MM.1S (cell line): ENCODE results near the gene ZNF546.

Experiments used
- DNase-seq: peaks from one replicate; pipeline ENCODE4 v3.0.0-alpha.2; 2015
- H2AFZ ChIP-seq: fragments of 300-600 bp; sonication (generic); 2 replicates; pipeline ENCODE4 v1.6.0; 2016; ENCODE audit warnings: antibody characterized with exemption, low read length
- H3F3A ChIP-seq: fragments of 300-600 bp; sonication (generic); 2 replicates; pipeline ENCODE4 v1.6.1; 2016; ENCODE audit warnings: mild to moderate bottlenecking, antibody characterized with exemption, low read length, moderate library complexity, mixed read lengths; ENCODE audit not compliant: insufficient read depth
- H3K27ac ChIP-seq: fragments of 300-600 bp; sonication (generic); 2 replicates; pipeline ENCODE4 v1.5.1; 2016; ENCODE audit warnings: mild to moderate bottlenecking, low read length
- H3K27me3 ChIP-seq: fragments of 300-600 bp; sonication (generic); replicated peaks from 2 replicates; pipeline ENCODE4 v1.6.0; 2016; ENCODE audit warnings: low read length; ENCODE audit not compliant: insufficient read depth
- H3K36me3 ChIP-seq: fragments of 300-600 bp; sonication (generic); replicated peaks from 2 replicates; pipeline ENCODE4 v1.6.1; 2016; ENCODE audit warnings: mild to moderate bottlenecking, low read length, mixed read lengths; ENCODE audit not compliant: insufficient read depth
- H3K4me1 ChIP-seq: fragments of 300-600 bp; sonication (generic); 2 replicates; pipeline ENCODE4 v1.6.1; 2016; ENCODE audit warnings: low read length, mixed read lengths
- H3K4me2 ChIP-seq: fragments of 300-600 bp; sonication (generic); 2 replicates; pipeline ENCODE4 v1.6.0; 2016; ENCODE audit warnings: low read depth, low read length
- H3K4me3 ChIP-seq: fragments of 300-600 bp; sonication (generic); 2 replicates; pipeline ENCODE4 v1.5.1; 2016; ENCODE audit warnings: low read length, mixed read lengths
- H3K79me2 ChIP-seq: fragments of 300-600 bp; sonication (generic); 2 replicates; pipeline ENCODE4 v1.6.1; 2016; ENCODE audit warnings: mixed run types, low read length, mixed read lengths
- H3K9ac ChIP-seq: fragments of 300-600 bp; sonication (generic); 2 replicates; pipeline ENCODE4 v1.6.1; 2016; ENCODE audit warnings: low read length, mixed read lengths
- H3K9me2 ChIP-seq: fragments of 300-600 bp; sonication (generic); replicated peaks from 2 replicates; pipeline ENCODE4 v1.6.1; 2016; ENCODE audit warnings: mild to moderate bottlenecking, low read length, mixed read lengths; ENCODE audit not compliant: insufficient read depth
- H3K9me3 ChIP-seq: fragments of 300-600 bp; sonication (generic); replicated peaks from 2 replicates; pipeline ENCODE4 v1.6.1; 2016; ENCODE audit warnings: mild to moderate bottlenecking, low read length, mixed read lengths; ENCODE audit not compliant: insufficient read depth
- H4K20me1 ChIP-seq: fragments of 300-600 bp; sonication (generic); 2 replicates; pipeline ENCODE4 v1.6.1; 2016; ENCODE audit warnings: mild to moderate bottlenecking, low read length, moderate library complexity, mixed read lengths; ENCODE audit not compliant: insufficient read depth
- CTCF ChIP-seq: fragments of 300-600 bp; sonication (generic); IDR thresholded peaks from 2 replicates; pipeline ENCODE4 v1.5.1; 2016; ENCODE audit warnings: antibody characterized with exemption, low read length, mixed read lengths
- EZH2 ChIP-seq: fragments of 300-600 bp; sonication (generic); optimal IDR thresholded peaks from 2 replicates; pipeline ENCODE3; 2017; ENCODE audit warnings: low read depth, mild to moderate bottlenecking, antibody characterized with exemption, low read length, mixed read lengths
- EZH2phosphoT487 ChIP-seq: fragments of 300-600 bp; sonication (generic); IDR thresholded peaks from 2 replicates; pipeline ENCODE4 v1.6.1; 2018; ENCODE audit warnings: antibody characterized with exemption, low read length

ZNF546 gene

DNA sequence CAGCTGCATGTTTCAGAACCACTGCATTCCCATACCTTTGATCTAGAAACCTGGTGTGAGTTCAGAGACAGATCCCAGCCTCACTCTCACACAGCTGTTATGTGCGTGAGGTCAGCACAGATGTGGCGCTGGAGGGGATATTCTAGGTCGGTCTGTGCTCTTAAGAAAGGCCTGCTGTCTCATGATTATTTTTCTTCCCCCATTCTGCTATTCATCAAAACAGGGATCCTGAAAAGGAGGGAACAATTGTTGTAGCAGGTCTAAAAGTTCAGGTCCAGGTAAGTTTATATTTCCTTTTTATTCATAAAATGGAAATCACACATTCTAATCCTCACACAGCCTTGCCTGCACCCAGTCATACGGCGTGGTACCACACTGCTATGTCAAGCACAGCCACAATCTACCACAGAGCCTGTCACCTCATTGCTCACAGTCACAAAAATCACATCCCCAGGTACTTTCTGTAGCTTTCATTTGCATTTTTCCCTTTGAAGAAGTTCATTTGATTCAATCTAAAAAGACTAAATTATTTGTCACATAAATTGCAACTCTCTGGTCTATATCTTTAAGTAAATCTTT lies 867 bp downstream of the ZNF546 start:
- peaks cover 2% of the 10 kb centered on the region; the same call in 1 of the 2 replicates for H3F3A ChIP-seq
- peak overlapping the region; percentile 89 for H3K4me3 ChIP-seq
- peak overlapping the region; percentile 67 for H3K4me2 ChIP-seq
- no peaks in the 10 kb centered on the region for H4K20me1 ChIP-seq
- H3K36me3 ChIP-seq, result no peaks in the 10 kb centered on the region
- no peak for TF ChIP-seq EZH2phosphoT487
- TF ChIP-seq CTCF, result no peak
- no peak for TF ChIP-seq EZH2
- peak overlapping the region; percentile 56; the same call in 1 of the 2 replicates for H3K9ac ChIP-seq
- H3K79me2 ChIP-seq, result peaks cover 16% of the 10 kb centered on the region
- H2AFZ ChIP-seq, result peak overlapping the region; percentile 88
- H3K4me1 ChIP-seq, result 0 out of 2 replicates have a peak, but pooled peaks cover 3% of the 10 kb centered on the region
- H3K9me3 ChIP-seq, result no peaks in the 10 kb centered on the region
- H3K27me3 ChIP-seq, result no peaks in the 10 kb centered on the region
- DNase-seq, result no peak
- H3K9me2 ChIP-seq, result no peaks in the 10 kb centered on the region
- H3K27ac ChIP-seq, result peak overlapping the region; percentile 38; the same call in 1 of the 2 replicates

DNA sequence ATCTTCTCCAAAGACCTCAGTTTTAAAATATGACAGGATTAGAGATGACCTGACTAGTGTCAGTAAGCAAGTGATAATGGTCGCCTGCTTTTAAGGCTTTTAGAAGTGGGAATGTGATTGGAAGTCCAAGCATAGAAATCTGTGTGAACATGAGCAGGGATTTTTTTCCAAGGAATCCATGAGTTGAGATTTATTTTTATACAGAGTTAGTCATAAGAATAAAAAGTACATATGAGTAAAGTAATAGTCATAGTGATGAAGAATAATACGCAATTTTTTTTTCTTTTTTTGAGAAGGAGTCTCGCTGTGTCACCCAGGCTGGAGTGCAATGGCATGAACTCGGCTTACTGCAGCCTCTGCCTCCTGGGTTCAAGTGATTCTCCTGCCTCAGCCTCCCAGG lies 1.6 kb downstream of the ZNF546 start:
- H4K20me1 ChIP-seq, result no peaks in the 10 kb centered on the region
- H3K4me1 ChIP-seq, result 0 out of 2 replicates have a peak, but pooled peaks cover 3% of the 10 kb centered on the region
- H3K9me3 ChIP-seq, result no peaks in the 10 kb centered on the region
- no peak overlapping the region for H3K4me2 ChIP-seq
- no peak overlapping the region for H2AFZ ChIP-seq
- H3K9ac ChIP-seq, result no peak overlapping the region
- no peaks in the 10 kb centered on the region for H3K9me2 ChIP-seq
- DNase-seq, result no peak
- H3K79me2 ChIP-seq, result peaks cover 16% of the 10 kb centered on the region
- no peaks in the 10 kb centered on the region for H3K36me3 ChIP-seq
- no peaks in the 10 kb centered on the region for H3K27me3 ChIP-seq
- H3F3A ChIP-seq, result peaks cover 2% of the 10 kb centered on the region; the same call in 1 of the 2 replicates
- H3K4me3 ChIP-seq, result no peak overlapping the region
- no peak overlapping the region for H3K27ac ChIP-seq
- TF ChIP-seq EZH2 (no peak), CTCF (no peak), EZH2phosphoT487 (no peak)

DNA sequence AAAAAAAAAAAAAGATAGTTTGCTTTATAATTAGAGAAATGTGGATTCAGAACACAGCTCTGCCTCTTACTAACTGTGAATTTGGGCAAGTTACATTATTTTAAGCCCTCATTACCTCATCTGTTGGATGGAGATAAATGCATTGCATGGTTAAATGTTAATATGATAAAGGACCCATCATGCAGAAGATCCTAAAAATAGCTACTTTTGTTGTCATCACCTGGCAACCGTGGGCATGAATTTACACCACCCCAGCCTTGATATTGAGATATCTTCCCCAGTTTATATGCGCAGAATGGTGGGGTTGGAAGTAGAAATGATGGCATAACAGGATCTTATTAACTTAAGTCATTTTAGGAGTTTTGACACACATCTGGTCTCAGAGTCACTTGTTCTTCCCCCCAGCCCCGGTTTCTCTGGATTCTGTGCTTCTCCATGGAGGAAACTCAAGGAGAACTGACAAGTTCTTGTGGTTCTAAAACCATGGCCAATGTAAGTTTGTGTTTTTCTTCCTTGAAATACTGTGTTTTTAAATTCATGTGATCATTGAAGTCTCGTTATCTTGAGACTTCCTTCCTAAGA lies 8.9 kb downstream of the ZNF546 start:
- H3K9ac ChIP-seq, result no peak overlapping the region
- no peak for DNase-seq
- no peak overlapping the region for H3K4me3 ChIP-seq
- H2AFZ ChIP-seq, result no peak overlapping the region
- no peaks in the 10 kb centered on the region for H3K4me1 ChIP-seq
- TF ChIP-seq CTCF (no peak), EZH2 (no peak), EZH2phosphoT487 (no peak)
- H3K9me3 ChIP-seq, result no peaks in the 10 kb centered on the region
- H4K20me1 ChIP-seq, result no peaks in the 10 kb centered on the region
- H3K36me3 ChIP-seq, result no peaks in the 10 kb centered on the region
- H3K4me2 ChIP-seq, result no peak overlapping the region
- H3F3A ChIP-seq, result no peaks in the 10 kb centered on the region
- no peaks in the 10 kb centered on the region for H3K9me2 ChIP-seq
- H3K27me3 ChIP-seq, result no peaks in the 10 kb centered on the region
- H3K27ac ChIP-seq, result no peak overlapping the region
- H3K79me2 ChIP-seq, result no peaks in the 10 kb centered on the region
